Measurements from ENCODE around the gene SLC6A5. TPM values are rescaled to one million over a fixed set of nuclear protein-coding genes. Genes with fewer than 3 reads are reported as not detected.

SLC6A5 gene
- total RNA-seq, 4 donors from 2014 or later: not detected

- peaks cover 0 to 9% of the 10 kb centered on the region in 2 donors for H3K4me1 ChIP-seq
- peaks cover 41 to 56% (median 53%) of the 10 kb centered on the region in 3 donors for H3K27me3 ChIP-seq
- in situ Hi-C loops (cut with MboI; ENCODE audit: low sequenced_read_pairs in 4 of 4) (no loop called here), intact Hi-C loops (cut with DNase I; ENCODE audit: low total_unique reads) (loop anchor here (1.0 kb wide), 1 partner anchor 24 kb away; no protein-coding TSS in a partner anchor)
- ATAC-seq: no peak
- TF ChIP-seq POLR2A (IDR thresholded peaks at IDR 0.05) (no peak), CTCF (IDR thresholded peaks at IDR 0.05 in 4 of 5, conservative IDR thresholded peaks at IDR 0.05 in 1 of 5) (peak in 1 of 5 experiments; percentile 40)
- no peaks in the 10 kb centered on the region for H3K36me3 ChIP-seq
- no peak overlapping the region for H3K27ac ChIP-seq
- DNase-seq: no peak
- H3K4me3 ChIP-seq: no peak overlapping the region
- H3K9me3 ChIP-seq: no peaks in the 10 kb centered on the region
These were observed 73.2 kb downstream of the SLC6A5 start for GRCh38 chr11:20672575-20672974.

GRCh38 chr11:20676658-20677057 is 77.2 kb downstream of the SLC6A5 start:
- ATAC-seq: no peak
- H3K27me3 ChIP-seq: peaks cover 18 to 19% (median 19%) of the 10 kb centered on the region in 3 donors
- in situ Hi-C loops (cut with MboI; ENCODE audit: low sequenced_read_pairs in 4 of 4): no loop called here

GRCh38 chr11:20688761-20689160 is 89.4 kb downstream of the SLC6A5 start:
- ATAC-seq: no peak
- H3K4me3 ChIP-seq: no peak overlapping the region
- intact Hi-C loops (cut with DNase I; ENCODE audit: low total_unique reads) (loop anchor here (5.0 kb wide), 1 partner anchor 1559 kb away; no protein-coding TSS in a partner anchor), in situ Hi-C loops (cut with MboI; ENCODE audit: low sequenced_read_pairs in 4 of 4) (no loop called here)
- no peak for DNase-seq
- H3K36me3 ChIP-seq: no peaks in the 10 kb centered on the region
- no peaks in the 10 kb centered on the region for H3K9me3 ChIP-seq
- no peak overlapping the region for H3K27ac ChIP-seq
- no peaks in the 10 kb centered on the region for H3K27me3 ChIP-seq
- H3K4me1 ChIP-seq: no peaks in the 10 kb centered on the region
- no peak for TF ChIP-seq POLR2A (IDR thresholded peaks at IDR 0.05)
- no peak for TF ChIP-seq CTCF (IDR thresholded peaks at IDR 0.05 in 4 of 5, conservative IDR thresholded peaks at IDR 0.05 in 1 of 5)

More at GRCh38 chr11:20676658-20677057, 77.2 kb downstream of the SLC6A5 start:
- intact Hi-C loops (cut with DNase I; ENCODE audit: low total_unique reads): no loop called here
- Histone ChIP-seq H3K4me1 (no peaks in the 10 kb centered on the region), H3K4me3 (no peak overlapping the region), H3K36me3 (no peaks in the 10 kb centered on the region), H3K9me3 (no peaks in the 10 kb centered on the region), H3K27ac (no peak overlapping the region)
- DNase-seq: no peak
- TF ChIP-seq CTCF (IDR thresholded peaks at IDR 0.05 in 4 of 5, conservative IDR thresholded peaks at IDR 0.05 in 1 of 5) (no peak), POLR2A (IDR thresholded peaks at IDR 0.05) (no peak)

GRCh38 chr11:20707876-20708275 is 108.5 kb downstream of the SLC6A5 start:
- DNase-seq: no peak
- ATAC-seq: no peak
- no peaks in the 10 kb centered on the region for H3K9me3 ChIP-seq

More at GRCh38 chr11:20707876-20708275, 108.5 kb downstream of the SLC6A5 start:
- in situ Hi-C loops (cut with MboI; ENCODE audit: low sequenced_read_pairs in 4 of 4) (no loop called here), intact Hi-C loops (cut with DNase I; ENCODE audit: low total_unique reads) (no loop called here)
- TF ChIP-seq CTCF (IDR thresholded peaks at IDR 0.05 in 4 of 5, conservative IDR thresholded peaks at IDR 0.05 in 1 of 5) (no peak), POLR2A (IDR thresholded peaks at IDR 0.05) (no peak)
- Histone ChIP-seq H3K36me3 (no peaks in the 10 kb centered on the region), H3K4me3 (no peak overlapping the region), H3K27ac (no peak overlapping the region), H3K4me1 (no peaks in the 10 kb centered on the region), H3K27me3 (no peaks in the 10 kb centered on the region)

Other genes starting within 250 kb of the SLC6A5 start
- gene HTATIP2, start 235.9 kb upstream of the SLC6A5 start, total RNA-seq: 10 to 100 TPM; 61.6 to 87.2 (median 75.8) TPM
- gene PRMT3, start 211.9 kb upstream of the SLC6A5 start, total RNA-seq: 10 to 100 TPM; 14.0 to 20.1 (median 17.0) TPM
- not detected for gene NELL1, start 70.0 kb downstream of the SLC6A5 start, total RNA-seq